GM10266 (cell line): ENCODE data around the gene UQCC2.

Experiments
- DNase-seq: peaks from one replicate; pipeline ENCODE4 v3.0.0; 2012; ENCODE audit errors: extremely low spot score
- TF ChIP-seq, protein P1 (sequence below): IDR thresholded peaks from 2 replicates; pipeline ENCODE4 v1.5.1; 2012; ENCODE audit warnings: mild to moderate bottlenecking, low read depth; ENCODE audit not compliant: control insufficient read depth, insufficient read depth; ENCODE audit errors: missing control alignments

UQCC2 gene

GRCh38 chr6:33705955-33706725 lies 5.4 kb downstream of the UQCC2 start:
- TF ChIP-seq, protein P1, sequence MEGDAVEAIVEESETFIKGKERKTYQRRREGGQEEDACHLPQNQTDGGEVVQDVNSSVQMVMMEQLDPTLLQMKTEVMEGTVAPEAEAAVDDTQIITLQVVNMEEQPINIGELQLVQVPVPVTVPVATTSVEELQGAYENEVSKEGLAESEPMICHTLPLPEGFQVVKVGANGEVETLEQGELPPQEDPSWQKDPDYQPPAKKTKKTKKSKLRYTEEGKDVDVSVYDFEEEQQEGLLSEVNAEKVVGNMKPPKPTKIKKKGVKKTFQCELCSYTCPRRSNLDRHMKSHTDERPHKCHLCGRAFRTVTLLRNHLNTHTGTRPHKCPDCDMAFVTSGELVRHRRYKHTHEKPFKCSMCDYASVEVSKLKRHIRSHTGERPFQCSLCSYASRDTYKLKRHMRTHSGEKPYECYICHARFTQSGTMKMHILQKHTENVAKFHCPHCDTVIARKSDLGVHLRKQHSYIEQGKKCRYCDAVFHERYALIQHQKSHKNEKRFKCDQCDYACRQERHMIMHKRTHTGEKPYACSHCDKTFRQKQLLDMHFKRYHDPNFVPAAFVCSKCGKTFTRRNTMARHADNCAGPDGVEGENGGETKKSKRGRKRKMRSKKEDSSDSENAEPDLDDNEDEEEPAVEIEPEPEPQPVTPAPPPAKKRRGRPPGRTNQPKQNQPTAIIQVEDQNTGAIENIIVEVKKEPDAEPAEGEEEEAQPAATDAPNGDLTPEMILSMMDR: no peak
- no peak for DNase-seq

GRCh38 chr6:33705268-33705885 lies 6.1 kb downstream of the UQCC2 start:
- DNase-seq: no peak
- TF ChIP-seq, protein P1: no peak

GRCh38 chr6:33704215-33705066 lies 7.1 kb downstream of the UQCC2 start:
- no peak for DNase-seq
- TF ChIP-seq, protein P1: no peak

DNA sequence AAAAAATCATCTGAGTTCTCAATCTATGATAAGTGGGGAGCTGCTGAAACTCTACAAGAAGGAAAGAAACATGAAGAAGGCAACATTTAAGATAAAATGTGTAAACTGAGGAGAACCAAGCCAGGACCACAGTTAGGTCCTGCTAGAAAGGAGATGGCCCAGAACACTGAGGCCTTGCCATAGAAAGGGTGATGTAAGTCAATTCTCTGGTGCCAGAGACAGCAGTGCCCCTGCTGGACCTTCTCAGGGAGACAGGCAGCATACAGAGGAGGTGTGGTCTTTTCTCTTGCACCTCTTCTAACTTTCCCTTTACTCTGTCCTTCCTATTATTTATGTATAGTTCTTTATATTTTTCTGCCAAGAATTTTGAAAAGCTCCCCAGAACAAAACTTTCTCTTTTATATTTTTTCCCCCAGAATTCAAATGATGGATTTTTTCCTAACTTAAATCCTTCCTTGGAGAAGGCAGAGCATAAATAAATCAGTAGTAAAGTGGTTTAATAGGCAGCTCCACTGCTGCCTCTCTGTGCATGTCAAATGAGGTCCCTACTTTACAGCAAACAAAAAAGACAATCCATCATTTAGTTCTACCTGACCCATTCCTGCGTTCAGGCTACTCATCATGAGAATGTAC lies 9.0 kb downstream of the UQCC2 start:
- no peak for DNase-seq
- TF ChIP-seq, protein P1: peak; percentile 33

GRCh38 chr6:33700391-33701050 lies 11.0 kb downstream of the UQCC2 start:
- TF ChIP-seq, protein P1: peak; percentile 87

GRCh38 chr6:33699739-33700138 lies 11.8 kb downstream of the UQCC2 start:
- DNase-seq: no peak
- TF ChIP-seq, protein P1: no peak

More at GRCh38 chr6:33700391-33701050, 11.0 kb downstream of the UQCC2 start:
- DNase-seq: peak; percentile 72
